Measurements from ENCODE around the gene LBX2.
A peak's percentile ranks its signal among the peaks of the same experiment; 100 is the strongest.

The LBX2 gene, protein sequence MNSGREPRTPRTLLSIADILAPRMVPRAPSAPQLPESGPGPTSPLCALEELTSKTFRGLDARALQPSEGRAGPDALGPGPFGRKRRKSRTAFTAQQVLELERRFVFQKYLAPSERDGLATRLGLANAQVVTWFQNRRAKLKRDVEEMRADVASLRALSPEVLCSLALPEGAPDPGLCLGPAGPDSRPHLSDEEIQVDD

DNA sequence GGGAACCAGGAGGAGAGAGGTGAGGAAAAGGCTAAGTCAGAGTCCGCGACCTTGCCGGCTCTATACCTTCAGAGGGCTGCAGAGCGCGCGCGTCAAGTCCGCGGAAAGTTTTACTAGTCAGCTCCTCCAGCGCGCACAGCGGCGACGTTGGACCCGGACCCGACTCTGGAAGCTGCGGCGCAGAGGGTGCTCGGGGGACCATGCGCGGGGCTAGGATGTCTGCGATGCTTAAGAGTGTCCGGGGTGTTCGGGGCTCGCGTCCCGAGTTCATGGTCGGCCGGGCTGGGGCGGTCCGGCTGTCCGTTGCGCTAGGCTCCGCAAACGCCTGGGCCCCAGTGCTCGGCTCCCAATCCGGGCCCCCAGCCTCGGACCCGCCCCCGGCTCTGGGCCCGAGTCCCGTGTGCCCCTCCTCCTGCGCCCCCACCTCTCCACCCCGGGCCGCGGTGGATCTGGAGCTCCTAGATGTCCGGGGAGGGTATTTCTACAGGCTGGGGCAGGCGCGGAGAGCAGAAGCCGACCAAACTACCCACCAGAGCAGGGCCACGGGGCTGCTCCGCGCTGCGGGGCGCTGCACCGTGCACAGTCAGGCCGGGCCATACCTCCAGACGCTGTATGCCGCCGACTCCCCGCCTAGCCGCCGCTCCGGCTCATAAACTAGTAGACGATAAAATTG lies at the start of gene LBX2:
TSS of gene LBX2 (minus strand) at position 337 of the 673 bp plus-strand sequence. CDS start at position 271, 66 bp downstream.
- no peak for DNase-seq (ENCODE audit: low spot score)

- no peak for DNase-seq (ENCODE audit: low spot score)
These were observed 49.0 kb upstream of the LBX2 start for GRCh38 chr2:74548285-74548899.

DNA sequence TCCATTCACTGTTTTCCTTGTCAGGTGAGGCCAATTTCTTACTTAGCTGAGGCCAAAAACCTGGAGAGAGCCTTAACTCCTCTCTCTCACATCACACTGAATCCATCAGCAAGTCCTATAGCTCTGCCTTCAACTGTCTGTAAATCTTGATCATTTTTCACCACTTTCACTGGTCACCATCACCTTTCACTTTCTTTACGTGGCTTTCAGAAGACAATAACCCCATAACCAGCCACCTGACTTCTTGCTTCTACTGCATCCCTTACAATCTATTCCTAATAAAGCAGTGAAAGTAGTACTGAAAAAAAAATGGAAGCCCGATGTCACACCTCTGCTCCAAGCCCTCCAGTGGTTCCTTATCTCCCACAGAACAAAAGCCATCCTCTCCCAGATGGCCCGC lies 46.6 kb upstream of the LBX2 start:
- DNase-seq (ENCODE audit: low spot score), result no peak

- DNase-seq (ENCODE audit: low spot score), result no peak
These were observed 45.2 kb upstream of the LBX2 start for GRCh38 chr2:74544634-74545033.

- DNase-seq (ENCODE audit: low spot score), result no peak
These were observed 43.6 kb upstream of the LBX2 start for GRCh38 chr2:74542978-74543377.

DNA sequence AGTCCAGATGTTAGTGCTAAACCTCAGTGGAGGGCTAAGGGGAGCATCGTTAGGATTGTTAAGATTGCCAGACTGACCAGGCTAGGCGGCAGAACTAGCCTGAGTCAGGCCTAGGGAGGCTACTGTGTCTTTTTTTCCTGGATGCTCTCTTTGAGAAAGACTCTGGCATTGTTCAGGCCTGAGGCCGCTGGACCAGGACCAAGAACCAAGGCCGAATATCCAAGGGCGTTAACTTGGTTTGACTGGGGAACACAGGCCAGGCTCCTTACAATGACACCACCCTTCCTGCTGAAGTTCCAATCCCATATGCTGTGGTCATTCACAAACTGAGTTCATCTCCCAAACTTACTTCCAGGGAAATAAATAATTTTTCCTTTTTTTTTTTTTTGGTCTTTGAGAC lies 40.9 kb upstream of the LBX2 start:
- no peak for DNase-seq (ENCODE audit: low spot score)

DNA sequence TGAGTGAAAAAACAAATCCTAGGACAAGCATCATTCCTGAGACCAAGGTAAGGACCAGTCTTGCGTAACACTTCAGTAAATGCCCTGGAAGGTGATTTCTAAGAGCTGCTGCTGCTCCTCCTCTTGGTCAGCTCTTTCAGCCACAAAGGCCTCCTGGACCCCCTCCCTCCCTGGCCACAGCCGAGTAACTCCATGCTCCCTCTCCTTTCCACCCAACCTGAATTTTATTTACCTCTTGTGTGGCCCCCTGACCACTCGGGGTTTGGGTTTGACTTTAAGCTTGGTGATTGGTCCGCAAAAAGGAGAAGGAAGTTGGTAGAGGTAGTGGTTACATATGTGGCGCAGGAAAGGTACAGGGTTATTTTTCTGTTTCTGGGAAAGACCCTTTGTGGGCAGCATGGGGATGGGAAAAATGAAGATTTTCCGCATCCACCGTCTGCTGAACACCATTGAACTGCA lies 39.5 kb upstream of the LBX2 start:
- DNase-seq (ENCODE audit: low spot score), result no peak

GRCh38 chr2:74537140-74537539 lies 37.7 kb upstream of the LBX2 start:
- no peak for DNase-seq (ENCODE audit: low spot score)

DNA sequence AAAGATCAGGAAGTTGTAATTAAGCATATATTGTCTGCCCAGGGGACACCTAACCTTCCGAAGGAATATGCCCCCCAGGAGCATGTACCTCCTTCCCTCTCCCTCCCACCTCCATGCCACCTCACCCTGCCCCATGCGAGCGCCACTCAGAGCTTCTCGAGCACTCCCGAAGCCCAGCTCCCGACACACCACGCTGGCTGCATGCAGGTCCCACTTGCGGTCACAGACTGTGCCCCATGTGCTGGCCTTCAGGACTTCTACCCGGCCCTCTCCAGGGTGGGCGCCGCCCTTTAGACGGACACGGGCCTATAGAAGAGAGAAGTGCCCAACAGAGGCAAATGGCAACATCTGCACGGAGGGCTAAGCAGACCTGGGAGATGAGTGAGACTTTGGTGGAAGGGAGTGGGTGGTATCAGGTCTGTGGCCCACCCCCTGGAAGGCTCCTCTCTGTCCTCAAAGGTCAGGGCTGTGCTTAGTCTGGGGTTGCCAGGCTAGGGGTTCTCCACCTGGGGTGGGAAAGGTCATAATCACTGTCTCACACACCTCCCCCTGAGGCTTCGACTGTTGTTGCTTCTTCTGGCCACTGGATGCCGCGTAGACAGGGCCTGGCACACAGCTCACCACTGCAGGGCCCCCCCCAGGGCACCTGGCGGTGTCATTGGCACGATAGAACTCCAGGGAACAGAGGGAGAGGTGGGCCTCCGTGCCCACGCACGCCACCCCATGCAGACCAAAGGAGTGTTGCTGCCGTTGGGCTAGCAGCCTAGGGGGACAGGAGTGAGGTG lies 37.0 kb upstream of the LBX2 start:
- no peak for DNase-seq (ENCODE audit: low spot score)

DNA sequence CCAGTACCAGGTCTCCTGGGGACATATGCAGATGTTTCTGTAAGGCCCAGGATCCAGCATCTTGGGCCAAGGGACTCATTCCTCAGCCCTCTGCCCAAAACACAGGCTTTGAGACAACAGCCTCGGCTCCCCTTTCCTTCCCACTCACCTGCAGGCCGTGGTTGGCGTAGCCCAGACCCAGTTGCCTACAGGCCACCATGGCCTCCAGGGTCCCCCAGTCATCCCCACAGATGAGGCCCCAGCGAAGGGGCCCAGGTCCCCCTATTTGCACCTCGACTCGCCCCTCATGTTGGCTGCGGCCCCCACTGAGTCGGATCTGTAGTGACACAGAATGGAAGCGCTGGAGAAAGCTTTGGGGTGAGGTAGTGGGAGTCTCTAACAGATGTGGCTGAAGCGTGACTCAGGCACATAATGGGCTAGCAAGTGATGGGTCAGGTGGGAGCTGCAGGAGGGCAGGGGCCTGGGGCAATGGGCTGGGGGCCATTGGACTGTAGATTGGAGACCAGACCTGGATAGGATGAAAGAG lies 36.1 kb upstream of the LBX2 start:
- no peak for DNase-seq (ENCODE audit: low spot score)

DNA sequence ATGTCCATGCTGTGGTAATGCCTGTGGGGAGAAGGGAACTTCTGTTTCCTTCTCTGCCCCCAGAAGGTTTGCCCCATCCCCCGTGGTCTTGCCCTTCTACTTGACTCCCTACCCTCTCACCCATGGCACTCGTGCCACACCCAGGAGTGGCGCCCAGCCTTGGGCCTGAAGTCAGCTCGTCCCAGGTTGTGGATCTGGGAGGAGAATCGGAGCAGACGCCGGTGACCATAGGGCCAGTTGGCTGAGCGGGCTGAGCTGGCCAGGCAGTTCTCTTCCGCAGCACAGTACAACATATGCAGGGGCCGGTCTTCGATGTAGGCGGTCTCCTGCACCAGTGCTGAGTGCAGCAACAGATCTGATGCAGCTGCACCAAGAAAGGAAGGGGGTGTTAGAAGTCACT lies 35.0 kb upstream of the LBX2 start:
- no peak for DNase-seq (ENCODE audit: low spot score)

GRCh38 chr2:74533464-74533863 lies 34.1 kb upstream of the LBX2 start:
- no peak for DNase-seq (ENCODE audit: low spot score)

DNA sequence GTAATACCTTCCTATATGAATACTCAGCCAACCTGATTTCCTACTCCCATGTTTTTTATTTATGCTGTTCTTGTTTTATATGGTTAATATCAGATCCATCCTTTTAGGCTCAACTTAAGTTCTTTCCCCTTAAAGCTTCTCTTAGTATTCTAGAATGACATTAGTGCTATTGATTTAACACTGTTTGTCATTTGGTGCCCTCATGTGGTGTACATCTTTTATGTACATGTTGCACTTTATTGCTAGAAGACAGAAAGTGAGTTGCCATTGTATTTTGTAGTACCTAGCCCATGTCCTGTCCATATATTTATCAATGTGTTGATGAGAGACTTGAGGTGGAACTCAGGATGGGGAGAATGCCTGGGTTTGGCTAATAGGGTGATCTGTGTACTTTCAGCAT lies 32.8 kb upstream of the LBX2 start:
- peak; percentile 79 for DNase-seq (ENCODE audit: low spot score)

GRCh38 chr2:74531666-74532065 lies 32.3 kb upstream of the LBX2 start:
- no peak for DNase-seq (ENCODE audit: low spot score)

- peak; percentile 83 for DNase-seq (ENCODE audit: low spot score)
These were observed 31.1 kb upstream of the LBX2 start for GRCh38 chr2:74530239-74531187.

GRCh38 chr2:74529357-74530238 lies 30.2 kb upstream of the LBX2 start, which contains the start of the genes AUP1 and HTRA2:
Gene AUP1 (minus strand): TSS chr2:74529706. CDS start chr2:74529629, 77 bp downstream.
Gene HTRA2 (plus strand): TSS chr2:74529933. CDS start chr2:74530007, 74 bp downstream.
- peak; percentile 91 for DNase-seq (ENCODE audit: low spot score)

GRCh38 chr2:74528600-74529356 lies 29.4 kb upstream of the LBX2 start:
- no peak for DNase-seq (ENCODE audit: low spot score)

GRCh38 chr2:74527741-74528140 lies 28.3 kb upstream of the LBX2 start:
- no peak for DNase-seq (ENCODE audit: low spot score)

DNA sequence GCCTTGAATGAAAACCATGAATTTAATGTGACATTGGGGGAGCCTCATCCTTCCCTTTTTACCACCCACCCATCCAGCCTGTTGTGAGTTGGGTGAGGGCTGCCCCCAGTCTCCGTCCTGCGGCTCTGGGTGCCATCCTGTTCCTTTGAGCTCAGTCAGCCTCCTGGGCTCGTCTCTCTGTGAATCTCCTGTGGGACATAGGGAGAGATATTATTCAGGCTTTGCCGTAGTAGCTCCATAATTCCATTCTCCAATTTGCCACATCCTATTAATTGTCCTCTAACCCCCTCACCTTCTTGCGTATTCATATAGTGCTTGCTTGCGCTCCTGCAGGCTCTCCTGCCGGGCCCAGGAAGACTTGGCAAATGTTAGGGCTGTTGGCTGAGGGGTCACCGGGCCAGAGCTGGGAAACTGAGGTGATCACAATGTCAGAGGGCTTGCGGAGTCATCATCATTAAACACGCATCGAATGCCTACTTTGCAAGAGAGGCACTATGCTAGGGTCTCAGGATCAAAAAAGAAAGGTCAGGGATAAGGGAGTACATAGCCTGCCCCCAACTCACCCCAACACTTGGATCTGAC lies 27.3 kb upstream of the LBX2 start:
- DNase-seq (ENCODE audit: low spot score), result no peak
